Measurements from ENCODE around the gene CFAP69. TPM values are rescaled to one million over a fixed set of nuclear protein-coding genes. Genes with fewer than 3 reads are reported as not detected.

Gene CFAP69
- total RNA-seq, 3 donors from 2014 or later, result 13.0 to 45.2 (median 21.8) TPM

GRCh38 chr7:90288154-90288553 lies 43.2 kb downstream of the CFAP69 start:
- no peaks in the 10 kb centered on the region for H3K36me3 ChIP-seq
- TF ChIP-seq POLR2A (IDR thresholded peaks at IDR 0.05) (no peak), CTCF (IDR thresholded peaks at IDR 0.05) (no peak), POLR2AphosphoS5 (IDR thresholded peaks at IDR 0.05) (no peak)

GRCh38 chr7:90290244-90291113 lies 45.5 kb downstream of the CFAP69 start:
- no peaks in the 10 kb centered on the region for H3K36me3 ChIP-seq
- H3K4me3 ChIP-seq, result no peak overlapping the region
- H3K27me3 ChIP-seq, result no peaks in the 10 kb centered on the region
- no peaks in the 10 kb centered on the region for H3K9me3 ChIP-seq
- H3K4me1 ChIP-seq, result no peaks in the 10 kb centered on the region
- DNase-seq (ENCODE audit: low spot score in 2 of 2), result no peak
- H3K27ac ChIP-seq, result no peak overlapping the region
- TF ChIP-seq POLR2A (IDR thresholded peaks at IDR 0.05), result no peak
- TF ChIP-seq POLR2AphosphoS5 (IDR thresholded peaks at IDR 0.05), result no peak
- no peak for TF ChIP-seq CTCF (IDR thresholded peaks at IDR 0.05)
- intact Hi-C loops (cut with DNase I; ENCODE audit: low total_unique reads), result no loop called here

More at GRCh38 chr7:90288154-90288553, 43.2 kb downstream of the CFAP69 start:
- Histone ChIP-seq H3K9me3 (no peaks in the 10 kb centered on the region), H3K4me1 (no peaks in the 10 kb centered on the region), H3K4me3 (no peak overlapping the region), H3K27ac (no peak overlapping the region), H3K27me3 (no peaks in the 10 kb centered on the region)
- intact Hi-C loops (cut with DNase I; ENCODE audit: low total_unique reads), result no loop called here
- DNase-seq (ENCODE audit: low spot score in 2 of 2), result no peak

- Histone ChIP-seq H3K27me3 (no peaks in the 10 kb centered on the region), H3K27ac (no peak overlapping the region), H3K36me3 (no peaks in the 10 kb centered on the region), H3K4me3 (no peak overlapping the region), H3K4me1 (no peaks in the 10 kb centered on the region), H3K9me3 (no peaks in the 10 kb centered on the region)
- no peak for DNase-seq (ENCODE audit: low spot score in 2 of 2)
- intact Hi-C loops (cut with DNase I; ENCODE audit: low total_unique reads), result loop anchor here (5.0 kb wide), 1 partner anchor 1409 kb away; no protein-coding TSS in a partner anchor
- peak in 2 of 3 donors; percentile 12 to 50 for TF ChIP-seq CTCF (IDR thresholded peaks at IDR 0.05)
- TF ChIP-seq POLR2AphosphoS5 (IDR thresholded peaks at IDR 0.05), result no peak
Measured at GRCh38 chr7:90298145-90299038, 53.4 kb downstream of the CFAP69 start.

GRCh38 chr7:90303241-90303640 lies 58.3 kb downstream of the CFAP69 start:
- Histone ChIP-seq H3K4me1 (no peaks in the 10 kb centered on the region), H3K9me3 (no peaks in the 10 kb centered on the region), H3K4me3 (no peak overlapping the region), H3K27ac (no peak overlapping the region), H3K27me3 (no peaks in the 10 kb centered on the region), H3K36me3 (no peaks in the 10 kb centered on the region)
- no peak for DNase-seq (ENCODE audit: low spot score in 2 of 2)
- intact Hi-C loops (cut with DNase I; ENCODE audit: low total_unique reads), result no loop called here
- TF ChIP-seq POLR2AphosphoS5 (IDR thresholded peaks at IDR 0.05), result no peak

GRCh38 chr7:90309872-90310271 lies 64.9 kb downstream of the CFAP69 start:
- Histone ChIP-seq H3K4me1 (no peaks in the 10 kb centered on the region), H3K27ac (no peak overlapping the region), H3K4me3 (no peak overlapping the region), H3K9me3 (no peaks in the 10 kb centered on the region), H3K27me3 (no peaks in the 10 kb centered on the region), H3K36me3 (no peaks in the 10 kb centered on the region)
- DNase-seq (ENCODE audit: low spot score in 2 of 2), result no peak
- intact Hi-C loops (cut with DNase I; ENCODE audit: low total_unique reads), result no loop called here
- TF ChIP-seq POLR2AphosphoS5 (IDR thresholded peaks at IDR 0.05) (no peak), CTCF (IDR thresholded peaks at IDR 0.05) (no peak), POLR2A (IDR thresholded peaks at IDR 0.05) (no peak)
